ENCODE data around the gene ZNF516.

The ZNF516 gene

DNA sequence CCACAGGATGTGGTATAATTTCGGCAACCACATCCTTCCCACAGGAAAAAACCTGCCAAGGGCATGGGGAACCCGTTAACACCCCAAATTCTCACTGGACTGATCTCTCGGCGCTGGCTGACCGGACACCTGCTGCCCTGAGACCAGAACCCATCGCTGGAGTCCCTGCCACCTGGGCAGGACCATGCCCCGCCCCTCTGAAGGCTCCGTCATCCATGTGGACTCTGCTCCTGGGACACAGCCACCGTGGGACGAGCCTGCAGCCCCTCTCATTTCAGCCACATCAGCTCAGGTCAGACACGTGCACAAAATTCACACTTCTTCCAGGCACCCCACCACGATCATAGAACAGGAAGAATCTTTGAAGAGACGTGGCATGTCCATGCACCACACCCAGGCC lies 108.2 kb downstream of the ZNF516 start:
- no peaks in the 10 kb centered on the region for H3K27me3 ChIP-seq (ENCODE audit: insufficient read depth, low read length)
- H3K9me3 ChIP-seq (ENCODE audit: low read length) = no peaks in the 10 kb centered on the region
- TF ChIP-seq EZH2 (IDR thresholded peaks at IDR 0.05; ENCODE audit: borderline replicate concordance, low read length) = no peak
- TF ChIP-seq CTCF (IDR thresholded peaks at IDR 0.05; ENCODE audit: low read length) = no peak
- no peaks in the 10 kb centered on the region for H3K79me2 ChIP-seq (ENCODE audit: insufficient read depth, low read length)
- no peaks in the 10 kb centered on the region for H3K9me2 ChIP-seq (ENCODE audit: low read depth, low read length)
- no peaks in the 10 kb centered on the region for H3K36me3 ChIP-seq (ENCODE audit: insufficient read depth, low read length)
- H3K4me1 ChIP-seq (ENCODE audit: insufficient read depth, low read length, severe bottlenecking) = no peaks in the 10 kb centered on the region
- no peak overlapping the region for H2AFZ ChIP-seq (ENCODE audit: low read length)
- H3F3A ChIP-seq (ENCODE audit: insufficient read depth, low read length) = no peaks in the 10 kb centered on the region
- H3K9ac ChIP-seq (ENCODE audit: low read length) = no peak overlapping the region
- H3K4me2 ChIP-seq (ENCODE audit: low read length) = no peak overlapping the region
- H4K20me1 ChIP-seq (ENCODE audit: insufficient read depth, low read length) = no peaks in the 10 kb centered on the region
- H3K27ac ChIP-seq (ENCODE audit: low read depth, low read length, poor library complexity, severe bottlenecking) = no peak overlapping the region
- no peak overlapping the region for H3K4me3 ChIP-seq (ENCODE audit: low read depth, low read length, poor library complexity, severe bottlenecking)

DNA sequence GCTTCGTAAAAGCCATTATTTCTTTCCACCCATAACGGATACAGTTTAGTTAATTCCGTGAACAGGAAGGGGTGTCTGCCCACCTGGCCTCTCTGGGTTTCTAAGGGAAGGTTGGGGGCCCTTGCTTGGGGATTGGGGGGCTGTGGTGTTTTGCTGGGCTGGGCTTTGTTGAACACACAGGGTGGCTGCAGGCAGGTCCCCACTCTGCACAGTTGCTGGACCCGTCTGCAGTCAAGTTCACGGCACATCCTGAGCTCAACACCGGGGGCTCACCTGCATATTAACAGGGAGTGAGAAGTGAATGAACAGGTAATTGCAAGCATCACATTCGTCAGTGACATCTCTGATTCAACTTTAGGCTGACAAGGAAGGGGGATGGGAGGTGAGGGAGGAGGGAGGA lies 109.0 kb downstream of the ZNF516 start:
- H3K4me1 ChIP-seq (ENCODE audit: insufficient read depth, low read length, severe bottlenecking) = no peaks in the 10 kb centered on the region
- H3K9me2 ChIP-seq (ENCODE audit: low read depth, low read length) = no peaks in the 10 kb centered on the region
- no peak overlapping the region for H3K4me2 ChIP-seq (ENCODE audit: low read length)
- no peaks in the 10 kb centered on the region for H4K20me1 ChIP-seq (ENCODE audit: insufficient read depth, low read length)
- no peak overlapping the region for H3K4me3 ChIP-seq (ENCODE audit: low read depth, low read length, poor library complexity, severe bottlenecking)
- no peaks in the 10 kb centered on the region for H3K27me3 ChIP-seq (ENCODE audit: insufficient read depth, low read length)
- no peak overlapping the region for H3K9ac ChIP-seq (ENCODE audit: low read length)
- no peak overlapping the region for H2AFZ ChIP-seq (ENCODE audit: low read length)
- no peaks in the 10 kb centered on the region for H3K79me2 ChIP-seq (ENCODE audit: insufficient read depth, low read length)
- no peak overlapping the region for H3K27ac ChIP-seq (ENCODE audit: low read depth, low read length, poor library complexity, severe bottlenecking)
- TF ChIP-seq EZH2 (IDR thresholded peaks at IDR 0.05; ENCODE audit: borderline replicate concordance, low read length) (no peak), CTCF (IDR thresholded peaks at IDR 0.05; ENCODE audit: low read length) (no peak)
- no peaks in the 10 kb centered on the region for H3K9me3 ChIP-seq (ENCODE audit: low read length)
- no peaks in the 10 kb centered on the region for H3F3A ChIP-seq (ENCODE audit: insufficient read depth, low read length)
- H3K36me3 ChIP-seq (ENCODE audit: insufficient read depth, low read length) = no peaks in the 10 kb centered on the region

- Histone ChIP-seq H3K9me3 (ENCODE audit: low read length) (no peaks in the 10 kb centered on the region), H4K20me1 (ENCODE audit: insufficient read depth, low read length) (no peaks in the 10 kb centered on the region), H3F3A (ENCODE audit: insufficient read depth, low read length) (no peaks in the 10 kb centered on the region), H3K9me2 (ENCODE audit: low read depth, low read length) (no peaks in the 10 kb centered on the region), H2AFZ (ENCODE audit: low read length) (no peak overlapping the region), H3K4me3 (ENCODE audit: low read depth, low read length, poor library complexity, severe bottlenecking) (no peak overlapping the region), H3K36me3 (ENCODE audit: insufficient read depth, low read length) (no peaks in the 10 kb centered on the region), H3K4me2 (ENCODE audit: low read length) (no peak overlapping the region), H3K27ac (ENCODE audit: low read depth, low read length, poor library complexity, severe bottlenecking) (no peak overlapping the region), H3K27me3 (ENCODE audit: insufficient read depth, low read length) (no peaks in the 10 kb centered on the region), H3K4me1 (ENCODE audit: insufficient read depth, low read length, severe bottlenecking) (no peaks in the 10 kb centered on the region), H3K79me2 (ENCODE audit: insufficient read depth, low read length) (no peaks in the 10 kb centered on the region), H3K9ac (ENCODE audit: low read length) (no peak overlapping the region)
- TF ChIP-seq EZH2 (IDR thresholded peaks at IDR 0.05; ENCODE audit: borderline replicate concordance, low read length) (no peak), CTCF (IDR thresholded peaks at IDR 0.05; ENCODE audit: low read length) (no peak)
Measured at GRCh38 chr18:76385681-76385975, 109.4 kb downstream of the ZNF516 start.

All from OCI-LY1 (cell line).